Stimulated activated CD4-positive, alpha-beta T cell treated with anti-CD3 and anti-CD28 coated beads, Interleukin-1b, Interleukin-23, amount 100 ng/mL, for 24 hours (primary cell): Measurements from ENCODE around the gene CLCNKB.

Experiments used
- DNase-seq, 4 experiments: peaks; one replicate each; pipeline ENCODE4 v3.0.0-alpha.2; 2020; ENCODE audit warnings: low read depth in 4 of 4, low spot score in 1 of 4

CLCNKB gene

GRCh38 chr1:16073490-16074119, 30.0 kb downstream of the CLCNKB start, which contains the start of gene FAM131C:
FAM131C (minus strand) TSS chr1:16073651; CDS start chr1:16073442, 209 bp downstream.
- DNase-seq = peak in 2 of 4 experiments; percentile 14 to 25

GRCh38 chr1:16074217-16074616, 30.6 kb downstream of the CLCNKB start:
- no peak for DNase-seq

GRCh38 chr1:16075337-16076030, 31.9 kb downstream of the CLCNKB start:
- no peak for DNase-seq

DNA sequence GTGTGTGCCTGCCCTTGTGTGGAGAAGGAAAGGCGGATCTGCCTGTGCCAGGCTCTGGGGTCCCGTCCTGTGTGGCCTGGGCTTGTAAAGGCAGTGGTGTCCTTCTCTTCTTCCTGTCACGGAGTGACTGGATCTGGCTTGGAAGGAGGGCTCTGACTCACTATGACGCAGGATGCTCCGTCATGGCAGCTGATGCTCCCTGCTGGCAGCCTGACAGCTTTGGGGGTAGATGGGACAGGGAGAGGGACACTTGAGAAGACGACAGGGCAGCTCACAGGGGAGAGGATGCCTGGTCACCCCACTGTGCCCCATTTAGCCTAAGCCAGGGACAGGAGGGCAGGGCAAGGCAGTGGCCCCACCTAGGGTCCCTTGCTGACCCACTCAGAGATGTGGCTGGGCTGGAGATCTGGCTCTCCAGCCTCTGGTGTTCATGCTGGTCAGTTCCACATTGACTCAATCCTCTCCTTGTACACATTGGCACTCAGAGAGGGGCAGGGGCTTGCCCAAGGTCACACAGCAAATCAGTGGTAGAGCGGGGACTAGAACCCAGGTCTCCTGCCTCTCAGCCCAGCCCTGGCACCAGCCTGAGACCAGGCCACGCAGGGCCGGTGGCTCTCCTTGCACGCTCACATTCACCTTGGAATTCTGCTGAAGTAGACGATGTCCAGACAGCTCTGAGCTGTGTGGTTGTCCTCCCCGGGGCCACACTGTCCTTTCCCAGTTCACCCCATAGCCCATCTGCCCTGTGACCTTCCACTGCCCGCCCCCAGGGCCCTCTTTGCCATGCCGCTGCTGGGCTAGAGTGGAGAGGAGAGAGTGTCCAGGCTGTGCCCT, 32.7 kb downstream of the CLCNKB start:
- no peak for DNase-seq

DNA sequence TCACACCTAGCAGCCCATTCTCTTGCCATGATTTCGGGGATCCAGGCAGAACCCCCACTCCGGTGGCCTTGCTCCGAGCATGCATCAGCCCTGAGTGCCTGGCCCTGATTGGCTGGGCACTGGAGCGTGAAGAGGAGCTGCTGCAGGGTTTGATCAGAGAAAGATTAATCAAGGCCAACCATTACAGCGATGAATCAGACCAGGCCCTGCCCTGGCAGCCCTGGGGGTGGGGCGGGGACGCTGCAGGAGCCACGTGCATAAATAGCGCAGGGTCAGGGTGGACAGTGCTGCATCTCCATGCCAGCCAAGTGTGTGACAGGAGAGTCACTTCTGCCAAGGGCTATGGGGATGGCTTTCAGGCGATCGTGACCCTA, 33.3 kb downstream of the CLCNKB start:
- DNase-seq = no peak

- no peak for DNase-seq
Measured at GRCh38 chr1:16077406-16078245, 34.0 kb downstream of the CLCNKB start.

GRCh38 chr1:16078925-16079656, 35.5 kb downstream of the CLCNKB start:
- peak; percentile 31 to 57 (median 50) for DNase-seq

DNA sequence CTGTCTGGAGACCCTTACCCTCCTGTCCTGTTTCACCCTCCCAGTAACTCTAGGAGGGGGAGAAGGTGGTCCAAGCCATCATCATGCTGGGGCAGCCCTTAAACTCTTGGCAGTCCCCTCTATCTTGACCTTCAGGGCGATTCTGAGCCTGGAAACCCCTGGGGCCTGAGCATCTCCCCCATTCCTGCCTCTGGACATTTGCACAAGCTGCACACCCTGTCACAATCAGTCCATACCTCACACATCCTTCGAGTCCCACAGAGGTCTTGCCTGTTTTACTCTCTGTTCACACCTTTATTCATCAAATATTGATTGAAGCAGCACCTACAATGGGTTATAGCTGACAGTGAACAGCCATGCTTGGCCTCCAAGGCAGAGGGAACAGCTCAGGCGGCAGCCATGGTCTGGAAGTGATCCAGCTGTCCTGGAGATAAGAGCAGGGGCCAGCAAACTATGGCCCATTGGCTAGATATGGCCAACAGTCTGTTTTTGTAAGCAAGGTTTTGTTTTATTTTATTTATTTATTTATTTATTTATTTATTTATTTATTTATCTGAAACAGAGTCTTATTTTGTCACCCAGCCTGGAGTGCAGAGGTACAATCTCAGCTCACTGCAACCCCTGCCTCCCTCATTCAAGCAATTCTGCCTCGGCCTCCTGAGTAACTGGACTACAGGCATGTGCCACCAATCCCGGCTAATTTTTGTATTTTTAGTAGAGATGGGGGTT, 37.0 kb downstream of the CLCNKB start:
- DNase-seq = no peak

DNA sequence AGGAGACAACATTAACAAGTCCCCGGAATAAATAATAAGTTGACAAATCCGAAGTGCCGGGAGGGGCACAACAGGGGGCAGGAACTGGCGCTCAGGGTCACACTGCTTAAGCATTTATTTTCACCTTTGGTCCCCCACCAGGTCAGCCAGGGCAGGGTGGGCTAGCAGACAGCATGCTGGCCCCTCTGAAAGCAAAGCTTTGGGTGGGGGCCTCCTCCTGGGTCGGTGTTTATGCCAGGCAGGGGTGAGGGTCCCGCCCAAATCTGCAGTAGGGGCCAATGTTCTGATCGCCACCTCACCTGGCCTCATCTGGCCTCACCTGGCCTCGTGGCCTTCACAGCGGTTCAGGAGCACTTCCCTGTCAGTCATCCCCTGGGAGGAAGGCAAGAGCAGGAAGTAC, 38.1 kb downstream of the CLCNKB start:
- no peak for DNase-seq

- peak; percentile 42 to 56 (median 46) for DNase-seq
Measured at GRCh38 chr1:16082283-16083038, 38.9 kb downstream of the CLCNKB start.

- DNase-seq = no peak
Measured at GRCh38 chr1:16083486-16083885, 39.9 kb downstream of the CLCNKB start.

- no peak for DNase-seq
Measured at GRCh38 chr1:16085522-16085921, 41.9 kb downstream of the CLCNKB start.

GRCh38 chr1:16087733-16088132, 44.2 kb downstream of the CLCNKB start:
- no peak for DNase-seq

DNA sequence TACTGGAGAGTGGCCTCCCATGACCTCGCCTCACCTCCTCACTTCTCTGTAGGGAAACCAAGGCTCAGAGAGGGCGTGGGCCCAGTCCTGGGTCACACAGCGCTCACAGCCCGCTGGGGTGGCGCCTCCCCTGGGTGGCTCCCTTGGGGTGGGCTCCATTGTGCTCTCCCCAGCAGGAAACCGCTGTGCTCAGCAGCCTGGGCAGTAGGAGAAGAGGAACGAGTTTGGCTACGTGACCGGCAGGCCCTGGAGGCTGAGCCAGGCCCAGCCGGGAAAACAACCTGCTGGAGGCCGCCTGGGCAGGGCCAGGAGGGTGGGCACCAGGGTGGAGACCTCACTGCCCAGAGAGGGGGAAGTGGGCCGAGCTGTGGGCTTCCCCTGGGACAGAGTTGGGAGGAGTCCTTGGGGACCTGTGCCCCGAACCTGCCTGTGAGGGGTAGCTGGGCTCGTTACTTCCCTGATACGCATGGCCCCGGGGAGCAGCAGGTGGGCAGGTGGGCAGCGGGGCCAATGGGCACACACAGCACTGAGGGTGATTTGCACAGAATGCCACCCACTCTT, 44.8 kb downstream of the CLCNKB start:
- no peak for DNase-seq

- DNase-seq = no peak
Measured at GRCh38 chr1:16088996-16089395, 45.4 kb downstream of the CLCNKB start.

- DNase-seq = no peak
Measured at GRCh38 chr1:16090076-16090826, 46.7 kb downstream of the CLCNKB start.

DNA sequence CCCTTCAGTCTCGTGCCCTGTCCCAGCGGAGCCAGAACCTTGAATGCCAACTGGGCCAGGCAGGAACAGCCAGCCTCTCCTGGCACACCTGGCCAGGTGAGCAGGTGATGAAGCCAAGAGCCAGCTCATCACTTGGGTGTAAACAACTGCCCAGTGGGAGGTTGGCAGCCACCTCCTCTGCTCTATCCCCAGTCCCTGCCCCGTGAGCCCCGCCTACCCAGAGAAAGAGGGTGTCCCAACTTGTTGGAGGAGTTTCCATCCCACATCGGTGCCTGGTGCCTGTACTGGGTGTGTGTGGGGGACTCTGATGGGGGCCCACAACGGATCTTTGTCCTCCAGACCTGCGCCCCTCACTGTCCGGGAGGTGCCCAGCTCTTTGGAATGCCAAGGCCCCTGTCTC, 47.7 kb downstream of the CLCNKB start:
- no peak for DNase-seq
